PFSK-1 (cell line): ENCODE measurements around the gene NKAIN2.

Experiments used
- FOXP2 ChIP-seq: optimal IDR thresholded peaks from 2 replicates; pipeline ENCODE3; 2011; ENCODE audit warnings: borderline replicate concordance, control low read depth, inconsistent platforms; ENCODE audit not compliant: insufficient read depth; ENCODE audit errors: extremely low read length, extremely low read depth
- POLR2AphosphoS5 ChIP-seq: IDR thresholded peaks from 2 replicates; pipeline ENCODE4 v1.6.1; 2012; ENCODE audit warnings: low read depth, mild to moderate bottlenecking, control low read depth, low read length, moderate library complexity
- SIN3A ChIP-seq: IDR thresholded peaks from 2 replicates; pipeline ENCODE4 v1.6.1; 2012; ENCODE audit warnings: mild to moderate bottlenecking, low read length, moderate library complexity, borderline replicate concordance; ENCODE audit not compliant: insufficient read depth
- TAF1 ChIP-seq: IDR thresholded peaks from 2 replicates; pipeline ENCODE4 v1.6.1; 2012; ENCODE audit warnings: low read length, control low read depth, borderline replicate concordance; ENCODE audit not compliant: insufficient read depth
- TF ChIP-seq, protein P1 (sequence below), 2 experiments: IDR thresholded peaks; 2 replicates each; pipeline versions ENCODE4 v1.6.1 to v1.8.0; 2011 to 2012; ENCODE audit warnings: low read depth in 2 of 2, low read length in 2 of 2, control low read depth in 1 of 2, inconsistent platforms in 1 of 2, mild to moderate bottlenecking in 1 of 2, moderate library complexity in 1 of 2; ENCODE audit not compliant: insufficient read depth in 1 of 2

Gene NKAIN2

DNA sequence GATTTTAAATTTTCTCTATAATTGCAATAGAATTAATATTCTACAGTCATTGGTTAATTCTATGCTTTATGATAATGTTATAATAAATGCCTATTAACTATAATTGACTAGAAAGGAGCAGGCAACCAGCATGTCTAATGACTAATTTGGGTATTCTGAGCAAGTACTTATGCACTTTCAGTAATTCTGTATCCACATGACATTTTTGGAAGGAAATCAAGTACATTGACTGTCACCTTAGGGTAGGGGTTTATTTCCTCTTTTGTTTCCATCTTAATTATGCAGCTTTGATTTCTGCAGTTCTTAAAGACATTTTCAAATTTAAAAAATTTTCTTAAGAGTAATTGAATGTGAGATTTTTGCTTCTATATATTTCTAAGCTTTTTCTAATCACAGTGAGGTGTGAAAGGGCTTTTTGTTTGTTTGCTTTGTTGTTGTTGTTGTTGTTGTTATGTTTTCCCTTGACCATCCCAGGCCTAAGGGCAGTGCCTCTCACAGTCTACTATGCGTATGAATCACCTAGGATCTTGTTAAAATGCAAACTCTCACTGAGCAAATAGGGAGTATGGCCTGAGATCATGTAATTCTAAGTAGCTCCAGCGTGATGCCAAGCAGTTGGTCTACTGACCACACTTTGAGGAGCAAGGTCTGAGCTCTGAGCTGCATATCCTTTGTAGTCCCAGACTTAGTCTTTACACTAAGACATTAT is 691.4 kb downstream of the NKAIN2 start:
- TF ChIP-seq TAF1, result no peak
- TF ChIP-seq POLR2AphosphoS5, result no peak

DNA sequence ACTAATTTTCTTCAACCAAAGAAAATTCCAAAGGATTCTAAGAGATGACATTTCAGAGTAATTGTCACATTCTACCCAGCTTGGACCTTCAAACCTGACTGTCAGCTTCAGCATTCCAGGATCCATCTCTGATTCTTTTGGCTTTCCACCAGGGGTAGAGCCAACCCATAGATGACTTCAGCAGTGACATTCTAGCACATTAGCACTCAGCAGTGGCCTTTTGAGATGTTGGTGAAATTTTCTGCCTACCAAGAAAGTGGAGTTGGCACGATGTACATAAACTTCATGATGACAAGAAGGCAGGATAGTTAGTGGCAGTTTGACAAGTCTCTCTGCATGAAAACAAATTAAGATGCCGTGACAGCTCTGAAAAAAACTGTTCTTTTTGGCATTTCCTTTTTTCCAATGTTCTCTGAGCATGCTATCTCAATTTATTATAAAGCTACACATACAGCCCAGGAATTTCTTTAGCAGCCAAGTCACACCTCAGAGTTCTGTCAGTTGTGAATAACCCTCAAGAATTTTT is 692.1 kb downstream of the NKAIN2 start:
- TF ChIP-seq SIN3A (no peak), POLR2AphosphoS5 (no peak), TAF1 (no peak), FOXP2 (no peak)
- TF ChIP-seq, protein P1, sequence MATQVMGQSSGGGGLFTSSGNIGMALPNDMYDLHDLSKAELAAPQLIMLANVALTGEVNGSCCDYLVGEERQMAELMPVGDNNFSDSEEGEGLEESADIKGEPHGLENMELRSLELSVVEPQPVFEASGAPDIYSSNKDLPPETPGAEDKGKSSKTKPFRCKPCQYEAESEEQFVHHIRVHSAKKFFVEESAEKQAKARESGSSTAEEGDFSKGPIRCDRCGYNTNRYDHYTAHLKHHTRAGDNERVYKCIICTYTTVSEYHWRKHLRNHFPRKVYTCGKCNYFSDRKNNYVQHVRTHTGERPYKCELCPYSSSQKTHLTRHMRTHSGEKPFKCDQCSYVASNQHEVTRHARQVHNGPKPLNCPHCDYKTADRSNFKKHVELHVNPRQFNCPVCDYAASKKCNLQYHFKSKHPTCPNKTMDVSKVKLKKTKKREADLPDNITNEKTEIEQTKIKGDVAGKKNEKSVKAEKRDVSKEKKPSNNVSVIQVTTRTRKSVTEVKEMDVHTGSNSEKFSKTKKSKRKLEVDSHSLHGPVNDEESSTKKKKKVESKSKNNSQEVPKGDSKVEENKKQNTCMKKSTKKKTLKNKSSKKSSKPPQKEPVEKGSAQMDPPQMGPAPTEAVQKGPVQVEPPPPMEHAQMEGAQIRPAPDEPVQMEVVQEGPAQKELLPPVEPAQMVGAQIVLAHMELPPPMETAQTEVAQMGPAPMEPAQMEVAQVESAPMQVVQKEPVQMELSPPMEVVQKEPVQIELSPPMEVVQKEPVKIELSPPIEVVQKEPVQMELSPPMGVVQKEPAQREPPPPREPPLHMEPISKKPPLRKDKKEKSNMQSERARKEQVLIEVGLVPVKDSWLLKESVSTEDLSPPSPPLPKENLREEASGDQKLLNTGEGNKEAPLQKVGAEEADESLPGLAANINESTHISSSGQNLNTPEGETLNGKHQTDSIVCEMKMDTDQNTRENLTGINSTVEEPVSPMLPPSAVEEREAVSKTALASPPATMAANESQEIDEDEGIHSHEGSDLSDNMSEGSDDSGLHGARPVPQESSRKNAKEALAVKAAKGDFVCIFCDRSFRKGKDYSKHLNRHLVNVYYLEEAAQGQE (IDR thresholded peaks at IDR 0.05; ENCODE audit: insufficient read depth in 1 of 2, low read depth in 2 of 2, low read length in 2 of 2), result no peak

DNA sequence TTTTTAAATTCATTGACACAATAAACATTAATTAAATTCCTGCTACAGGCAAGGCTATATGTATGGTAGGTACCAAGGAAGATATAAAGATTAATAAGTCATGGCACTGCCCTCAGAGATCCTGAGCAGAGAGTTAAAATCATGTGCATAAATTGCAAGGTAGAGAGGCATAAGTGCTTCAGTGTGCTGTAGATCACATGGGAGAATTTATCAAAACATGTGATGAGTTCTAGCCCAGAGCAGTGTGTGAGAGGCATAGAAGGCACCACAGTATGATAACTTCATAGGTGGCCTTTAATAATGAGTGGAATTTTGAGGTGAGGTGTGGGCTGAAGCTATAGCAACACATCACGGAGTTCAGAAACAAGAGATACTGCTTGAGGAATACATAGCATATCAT is 692.7 kb downstream of the NKAIN2 start:
- no peak for TF ChIP-seq POLR2AphosphoS5
- no peak for TF ChIP-seq TAF1
- TF ChIP-seq SIN3A, result no peak

DNA sequence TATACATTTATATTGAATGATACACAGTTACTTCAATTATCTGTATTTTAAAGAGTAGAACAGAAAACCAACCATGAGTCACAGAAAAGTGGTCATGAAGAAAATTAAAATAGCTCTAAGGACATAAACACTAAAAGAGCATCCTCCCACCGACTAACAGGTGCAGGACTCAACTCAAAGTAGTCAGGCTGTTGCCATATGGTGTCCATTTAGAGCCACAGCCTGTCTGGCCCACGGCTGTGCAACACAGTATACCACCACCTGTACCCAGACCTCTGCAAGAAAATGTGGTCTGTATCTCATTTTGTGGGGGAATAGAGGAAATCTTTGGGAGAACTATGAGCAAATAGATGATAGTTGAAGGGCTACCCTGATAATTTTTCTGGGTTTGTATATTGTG is 708.8 kb downstream of the NKAIN2 start:
- TF ChIP-seq SIN3A, result no peak
- no peak for TF ChIP-seq POLR2AphosphoS5
- no peak for TF ChIP-seq FOXP2
- no peak for TF ChIP-seq TAF1
- TF ChIP-seq, protein P1 (IDR thresholded peaks at IDR 0.05; ENCODE audit: insufficient read depth in 1 of 2, low read depth in 2 of 2, low read length in 2 of 2), result no peak

GRCh38 chr6:124517339-124517738 is 713.7 kb downstream of the NKAIN2 start:
- no peak for TF ChIP-seq TAF1
- TF ChIP-seq FOXP2, result no peak
- no peak for TF ChIP-seq SIN3A
- no peak for TF ChIP-seq POLR2AphosphoS5
- TF ChIP-seq, protein P1 (IDR thresholded peaks at IDR 0.05; ENCODE audit: insufficient read depth in 1 of 2, low read depth in 2 of 2, low read length in 2 of 2), result no peak

DNA sequence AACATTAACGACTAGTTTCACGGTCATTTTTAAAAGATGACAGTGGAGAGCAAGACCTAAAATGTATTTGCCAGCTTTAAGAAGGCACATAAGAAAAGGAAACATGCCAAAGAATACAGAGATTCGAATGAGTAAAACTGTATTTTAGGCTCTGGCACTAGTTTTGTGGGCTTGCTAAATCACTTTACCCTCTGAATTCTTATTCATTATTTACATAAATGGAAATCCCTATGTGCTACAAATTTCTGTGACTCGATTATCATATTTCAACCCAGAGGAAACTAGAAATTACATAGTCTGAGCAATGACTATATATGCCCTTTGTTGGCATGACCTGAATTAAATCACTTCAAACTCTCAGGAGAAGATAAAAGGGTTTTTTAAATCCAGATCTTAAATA is 716.8 kb downstream of the NKAIN2 start:
- TF ChIP-seq POLR2AphosphoS5, result no peak
- TF ChIP-seq TAF1, result no peak
- TF ChIP-seq SIN3A, result no peak
- TF ChIP-seq, protein P1 (IDR thresholded peaks at IDR 0.05; ENCODE audit: insufficient read depth in 1 of 2, low read depth in 2 of 2, low read length in 2 of 2), result no peak
- no peak for TF ChIP-seq FOXP2
